Fibroblast of villous mesenchyme (primary cell): ENCODE data around the gene COQ3. TPM values are rescaled to one million over a fixed set of nuclear protein-coding genes. Genes with fewer than 3 reads are reported as not detected.

Experiments used
- DNase-seq: peaks from one replicate; pipeline ENCODE4 v3.0.0-alpha.2; 2010; ENCODE audit warnings: low read depth
- H3K4me3 ChIP-seq: 2 replicates; pipeline ENCODE4 v1.5.1; 2011; ENCODE audit warnings: low read depth, mild to moderate bottlenecking, low read length
- CTCF ChIP-seq: IDR thresholded peaks from 2 replicates; pipeline ENCODE4 v1.5.1; 2012; ENCODE audit warnings: low read depth, mild to moderate bottlenecking, low read length; ENCODE audit not compliant: insufficient read depth
- total RNA-seq: library from RNA; depleted of rRNA; stranded (reverse); fragments of >200 nt; gene quantifications from 2 replicates; pipeline ENCODE4 v1.2.3, GENCODE V29; 2012

COQ3 gene
- total RNA-seq, 1 donor, result 9.1 TPM

- DNase-seq, result no peak
- no peak overlapping the region for H3K4me3 ChIP-seq
- no peak for TF ChIP-seq CTCF
Measured at GRCh38 chr6:99415446-99415845, 21.5 kb upstream of the COQ3 start.

- DNase-seq, result no peak
- TF ChIP-seq CTCF, result no peak
- H3K4me3 ChIP-seq, result no peak overlapping the region
Measured at GRCh38 chr6:99412065-99412464, 18.1 kb upstream of the COQ3 start.

- no peak for DNase-seq
- no peak overlapping the region for H3K4me3 ChIP-seq
- no peak for TF ChIP-seq CTCF
Measured at GRCh38 chr6:99409672-99410071, 15.7 kb upstream of the COQ3 start.

GRCh38 chr6:99407076-99407475 lies 13.1 kb upstream of the COQ3 start:
- DNase-seq, result no peak
- H3K4me3 ChIP-seq, result no peak overlapping the region
- TF ChIP-seq CTCF, result no peak

GRCh38 chr6:99402448-99402847 lies 8.5 kb upstream of the COQ3 start:
- no peak overlapping the region for H3K4me3 ChIP-seq
- TF ChIP-seq CTCF, result no peak
- DNase-seq, result no peak

- no peak for DNase-seq
- no peak for TF ChIP-seq CTCF
- no peak overlapping the region for H3K4me3 ChIP-seq
Measured at GRCh38 chr6:99397287-99397686, 3.3 kb upstream of the COQ3 start.

- TF ChIP-seq CTCF, result no peak
- DNase-seq, result no peak
Measured at GRCh38 chr6:99393366-99393697, 663 bp downstream of the COQ3 start.

More at GRCh38 chr6:99393366-99393697, 663 bp downstream of the COQ3 start:
- H3K4me3 ChIP-seq, result peak overlapping the region; percentile 94
